ENCODE measurements around the gene SRXN1.
"Not testable (repeated sequence)": the region's sequence is repeated elsewhere in the genome, so short reads cannot be mapped to it uniquely, and the experiment has no call there.

The SRXN1 gene

GRCh38 chr20:653110-653589 is at the start of gene SRXN1:
Gene SRXN1, minus strand, starts transcription at chr20:653200. Its CDS starts 15 bp downstream, at chr20:653185.
- DNase-seq (ENCODE audit: low read depth, low spot score): peak; percentile 59

DNA sequence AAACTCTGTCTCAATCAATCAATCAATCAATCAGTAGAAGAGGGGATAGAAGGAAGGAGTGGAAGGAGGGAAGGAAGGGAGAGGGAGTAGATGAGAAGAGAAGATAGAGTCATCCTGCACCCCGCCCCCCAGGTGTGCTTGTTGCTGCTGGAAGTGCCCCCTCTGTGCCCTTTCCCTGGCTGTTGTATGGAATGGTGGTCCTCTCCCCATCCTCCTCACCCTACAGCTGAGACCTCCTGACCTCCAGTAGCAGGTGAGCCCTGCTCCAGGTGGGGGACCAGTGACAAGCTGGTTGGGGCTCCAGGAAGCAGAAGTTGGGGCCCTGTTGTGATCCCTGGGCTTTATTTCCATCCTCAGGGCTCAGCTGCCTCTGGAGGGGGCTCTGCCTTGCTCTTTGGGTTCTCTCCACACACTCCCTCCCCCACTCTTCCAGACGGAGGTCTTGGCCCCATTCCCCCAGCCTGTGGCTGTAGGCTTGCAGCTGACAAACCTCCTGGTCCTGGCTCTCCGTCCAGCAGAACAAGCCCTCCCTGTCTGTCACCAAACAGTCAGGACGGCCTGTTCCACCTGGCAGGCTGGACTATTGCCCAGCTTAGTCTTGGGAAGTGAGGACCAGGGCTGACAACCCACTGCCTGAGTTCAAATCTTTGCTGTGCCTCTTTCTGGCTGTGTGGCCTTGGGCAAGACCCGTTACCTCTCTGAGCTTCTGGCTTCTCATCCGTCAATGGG is 48.6 kb upstream of the SRXN1 start:
- no peak for DNase-seq (ENCODE audit: low read depth, low spot score)

GRCh38 chr20:699811-700338 is 46.9 kb upstream of the SRXN1 start:
- no peak for DNase-seq (ENCODE audit: low read depth, low spot score)

DNA sequence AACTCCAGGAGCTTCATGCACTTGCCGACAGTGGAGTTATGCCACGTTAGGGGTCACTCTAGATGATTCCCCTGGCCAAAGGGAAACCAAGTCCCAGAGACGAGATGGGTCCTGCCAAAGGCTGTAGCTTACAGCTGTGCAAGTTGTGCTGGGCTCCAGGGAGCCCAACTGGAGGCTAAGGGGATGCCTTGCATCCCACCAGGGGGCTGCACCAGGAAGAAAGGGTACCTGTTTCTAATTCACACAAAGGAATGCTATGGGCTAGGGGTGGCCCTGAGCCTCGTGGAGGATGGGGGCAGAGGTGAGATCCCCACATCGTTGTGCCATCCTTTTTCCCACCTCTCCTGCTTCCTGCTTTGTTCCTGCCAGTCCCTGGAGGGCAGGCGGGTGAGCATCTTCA is 46.3 kb upstream of the SRXN1 start:
- DNase-seq (ENCODE audit: low read depth, low spot score): no peak

DNA sequence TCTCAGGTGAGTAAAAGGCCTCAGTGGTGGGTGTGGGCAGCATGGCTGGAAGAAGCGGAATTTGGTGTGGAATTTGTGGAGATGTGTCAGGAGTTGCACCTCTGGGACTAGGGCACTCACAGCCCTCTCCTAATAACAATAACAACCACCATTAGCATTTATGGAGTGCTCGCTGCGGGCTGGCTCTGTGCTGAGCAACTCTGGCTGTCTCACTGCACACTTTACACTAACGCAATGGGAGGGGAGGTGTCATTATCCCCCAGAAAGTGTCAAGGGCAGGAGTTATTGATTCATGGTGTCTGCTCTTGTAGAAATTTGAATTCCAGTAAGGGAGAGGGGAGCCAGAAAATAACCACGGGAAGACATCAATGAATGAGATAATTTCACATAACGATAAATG is 45.3 kb upstream of the SRXN1 start:
- no peak for DNase-seq (ENCODE audit: low read depth, low spot score)

DNA sequence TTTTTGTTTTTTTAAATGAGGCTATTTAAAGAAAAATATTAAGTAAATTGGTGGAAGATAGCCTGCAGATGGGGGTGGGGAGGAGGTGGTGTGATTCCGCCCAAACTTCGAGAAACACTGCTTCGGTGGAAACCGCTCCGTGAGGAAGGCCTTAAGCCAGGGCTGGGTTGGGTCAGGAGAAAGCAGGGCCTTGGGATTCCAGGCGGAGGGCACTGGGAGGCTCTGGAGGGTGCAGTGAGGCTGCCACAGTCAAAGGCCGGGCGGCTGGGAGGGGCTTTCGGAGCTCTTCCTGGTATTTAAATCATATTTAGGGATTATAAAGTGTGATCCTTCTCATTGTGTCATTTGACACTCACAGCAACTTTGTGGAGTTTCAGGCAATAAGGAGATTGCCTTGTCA is 44.8 kb upstream of the SRXN1 start:
- no peak for DNase-seq (ENCODE audit: low read depth, low spot score)

- no peak for DNase-seq (ENCODE audit: low read depth, low spot score)
These were observed 42.3 kb upstream of the SRXN1 start for GRCh38 chr20:695165-695866.

GRCh38 chr20:694496-694895 is 41.5 kb upstream of the SRXN1 start:
- no peak for DNase-seq (ENCODE audit: low read depth, low spot score)

GRCh38 chr20:693786-694185 is 40.8 kb upstream of the SRXN1 start:
- not testable (repeated sequence) for DNase-seq (ENCODE audit: low read depth, low spot score)

DNA sequence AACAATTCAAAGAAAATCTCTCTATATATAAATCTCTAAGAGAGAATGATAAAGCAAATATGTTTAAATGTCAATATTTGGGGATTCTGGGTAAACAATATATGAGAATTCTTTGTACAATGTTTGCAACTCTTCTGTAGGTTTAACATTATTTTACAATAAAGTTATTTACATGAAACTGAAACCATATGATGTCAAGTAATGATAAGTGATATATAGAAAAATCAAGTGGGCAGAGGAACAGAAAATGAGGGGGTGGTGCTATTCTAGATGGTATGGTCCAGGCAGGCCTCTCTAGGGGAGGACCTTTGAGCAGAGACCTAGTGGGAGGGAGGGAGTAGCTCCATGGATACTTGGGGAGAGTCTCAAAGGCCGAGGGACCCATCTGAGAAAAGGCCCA is 39.0 kb upstream of the SRXN1 start:
- DNase-seq (ENCODE audit: low read depth, low spot score): no peak

DNA sequence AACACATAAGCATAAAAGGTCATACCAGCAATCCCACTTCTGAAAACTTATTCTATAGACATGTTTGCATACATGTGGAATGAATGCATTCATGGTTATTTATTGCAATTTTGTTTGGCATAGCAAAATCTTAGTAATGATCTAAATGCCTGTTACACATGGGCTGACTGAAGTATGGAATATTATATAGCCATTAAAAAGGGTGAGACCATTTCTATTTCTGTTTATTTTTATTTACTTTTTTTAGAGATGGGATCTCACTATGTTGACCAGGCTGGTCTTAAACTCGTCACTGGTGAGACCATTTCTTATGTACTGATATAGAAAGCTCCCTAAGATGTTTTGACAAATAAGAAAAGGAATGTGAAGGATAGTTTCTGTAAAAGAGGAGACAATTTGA is 36.9 kb upstream of the SRXN1 start:
- no peak for DNase-seq (ENCODE audit: low read depth, low spot score)

- no peak for DNase-seq (ENCODE audit: low read depth, low spot score)
These were observed 36.3 kb upstream of the SRXN1 start for GRCh38 chr20:689348-689747.

GRCh38 chr20:688809-689212 is 35.8 kb upstream of the SRXN1 start:
- DNase-seq (ENCODE audit: low read depth, low spot score): no peak

- no peak for DNase-seq (ENCODE audit: low read depth, low spot score)
These were observed 34.6 kb upstream of the SRXN1 start for GRCh38 chr20:687468-688203.

- DNase-seq (ENCODE audit: low read depth, low spot score): no peak
These were observed 31.8 kb upstream of the SRXN1 start for GRCh38 chr20:684676-685319.

GRCh38 chr20:682123-682522 is 29.1 kb upstream of the SRXN1 start:
- DNase-seq (ENCODE audit: low read depth, low spot score): no peak

GRCh38 chr20:680638-681187 is 27.7 kb upstream of the SRXN1 start:
- DNase-seq (ENCODE audit: low read depth, low spot score): no peak

DNA sequence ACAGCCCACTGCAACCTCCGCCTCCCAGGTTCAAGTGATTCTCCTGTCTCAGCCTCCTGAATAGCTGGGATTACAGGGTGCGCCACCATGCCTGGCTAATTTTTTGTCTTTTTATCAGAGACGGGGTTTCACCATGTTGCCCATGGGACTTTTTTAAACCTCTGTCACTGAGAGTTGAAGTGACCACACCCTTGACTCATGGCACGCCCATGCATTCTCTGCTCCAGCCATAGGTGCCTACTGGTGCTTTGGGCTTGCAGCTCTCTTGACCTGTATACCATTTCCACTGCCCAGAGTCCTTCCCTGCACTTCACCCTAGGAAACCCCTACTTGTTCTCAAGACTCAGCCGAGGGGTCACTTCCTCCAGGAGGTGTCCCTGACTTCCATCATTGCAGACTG is 25.0 kb upstream of the SRXN1 start:
- DNase-seq (ENCODE audit: low read depth, low spot score): no peak

DNA sequence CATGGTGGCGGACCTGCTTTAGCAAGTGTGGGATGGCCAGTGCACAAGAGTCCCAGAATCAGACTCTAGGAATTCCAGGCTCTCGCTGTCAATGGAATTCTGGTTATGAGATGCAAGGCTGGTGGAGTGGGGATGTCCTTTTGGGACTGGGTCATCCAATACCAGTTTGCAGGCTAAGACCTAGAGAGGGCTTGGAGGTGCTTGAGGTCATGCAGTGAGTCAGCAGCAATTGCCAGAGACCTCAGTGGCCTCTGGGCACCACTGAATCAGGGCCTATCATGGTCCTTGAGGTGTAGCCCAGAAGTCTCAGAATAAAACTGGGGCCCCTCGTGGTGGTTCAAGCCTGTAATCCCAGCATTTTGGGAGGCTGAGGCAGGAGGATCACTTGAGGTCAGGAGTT is 24.0 kb upstream of the SRXN1 start:
- DNase-seq (ENCODE audit: low read depth, low spot score): no peak

DNA sequence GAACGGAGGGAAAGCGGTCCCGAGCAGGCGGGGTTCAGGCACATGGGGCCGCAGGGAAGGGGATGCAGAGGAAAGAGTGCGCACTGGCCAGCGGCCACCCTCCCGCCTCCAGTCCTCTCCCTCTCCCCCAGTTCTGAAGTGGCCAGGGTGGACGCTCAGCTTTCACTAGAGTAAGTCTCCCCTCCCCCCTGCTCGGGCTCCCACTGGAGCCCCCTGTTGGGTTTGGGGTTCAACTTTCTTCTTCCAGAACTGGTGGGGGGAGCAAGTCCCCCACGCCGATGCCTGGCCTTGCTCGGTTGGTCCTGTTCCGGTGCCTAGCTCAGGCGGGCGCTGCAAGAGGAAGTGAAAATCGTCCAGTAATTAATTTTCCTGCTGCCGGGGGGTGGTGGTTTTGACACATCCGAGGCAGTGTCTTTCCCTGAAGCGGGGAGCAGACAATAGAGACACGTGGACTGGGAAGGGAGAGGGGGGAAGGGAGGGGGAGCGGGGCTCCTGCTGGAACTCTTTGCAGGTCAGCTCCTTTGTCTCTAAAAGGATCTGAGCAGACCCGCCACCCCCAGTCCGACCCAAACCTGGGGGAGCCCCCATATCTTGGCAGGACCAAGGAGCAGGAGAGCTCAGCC is 23.4 kb upstream of the SRXN1 start:
- no peak for DNase-seq (ENCODE audit: low read depth, low spot score)

All from activated naive CD8-positive, alpha-beta T cell treated with anti-CD3 and anti-CD28 coated beads, Interleukin-2, amount 50 U/mL, for 16 hours (primary cell).